ENCODE data around the gene STAT6. TPM values are rescaled to one million over a fixed set of nuclear protein-coding genes. Genes with fewer than 3 reads are reported as not detected.
"Not testable (repeated sequence)": the region's sequence is repeated elsewhere in the genome, so short reads cannot be mapped to it uniquely, and the experiment has no call there.

Gene STAT6
- total RNA-seq, 1 donor from 2014 or later: 164 TPM

DNA sequence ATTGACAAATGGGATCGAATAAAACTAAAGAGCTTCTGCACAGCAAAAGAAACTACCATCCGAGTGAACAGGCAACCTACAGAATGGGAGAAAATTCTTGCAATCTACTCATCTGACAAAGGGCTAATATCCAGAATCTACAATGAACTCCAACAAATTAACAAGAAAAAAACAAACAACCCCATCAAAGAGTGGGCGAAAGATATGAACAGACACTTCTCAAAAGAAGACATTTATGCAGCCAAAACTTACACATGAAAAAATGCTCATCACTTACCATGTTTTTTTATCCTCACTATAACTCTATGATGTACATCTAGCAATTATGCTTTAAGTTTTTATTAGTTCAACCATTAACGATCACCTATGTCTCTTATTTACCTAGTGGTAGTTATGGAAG is 57.3 kb downstream of the STAT6 start:
- DNase-seq (ENCODE audit: low spot score): not testable (repeated sequence)

DNA sequence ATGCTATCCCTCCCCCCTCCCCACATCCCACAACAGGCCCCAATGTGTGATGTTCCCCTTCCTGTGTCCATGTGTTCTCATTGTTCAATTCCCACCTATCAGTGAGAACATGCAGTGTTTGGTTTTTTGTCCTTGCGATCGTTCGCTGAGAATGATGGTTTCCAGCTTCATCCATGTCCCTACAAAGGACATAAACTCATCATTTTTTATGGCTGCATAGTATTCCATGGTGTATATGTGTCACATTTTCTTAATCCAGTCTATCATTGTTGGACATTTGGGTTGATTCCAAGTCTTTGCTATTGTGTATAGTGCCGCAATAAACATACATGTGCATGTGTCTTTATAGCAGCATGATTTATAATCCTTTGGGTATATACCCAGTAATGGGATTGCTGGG is 58.0 kb downstream of the STAT6 start:
- not testable (repeated sequence) for DNase-seq (ENCODE audit: low spot score)

DNA sequence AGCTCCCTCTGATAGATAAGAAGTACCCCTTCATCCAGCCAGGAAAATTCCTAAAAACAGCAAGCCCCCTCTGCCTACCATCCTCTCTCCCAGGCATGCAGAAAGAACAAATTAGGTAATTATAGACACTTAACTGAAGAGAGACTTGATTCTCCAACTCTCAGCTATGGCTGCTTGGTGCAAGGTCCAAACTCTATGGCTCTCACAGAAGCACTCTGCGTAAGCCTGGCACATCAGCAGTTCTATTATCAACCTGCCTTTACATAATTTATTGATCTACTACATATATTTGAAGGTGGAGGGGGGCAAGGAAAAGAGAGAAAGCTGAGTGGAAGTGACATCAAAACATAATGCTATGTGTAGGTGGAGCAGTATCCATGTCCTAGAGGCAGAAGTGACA is 60.2 kb downstream of the STAT6 start:
- no peak for DNase-seq (ENCODE audit: low spot score)

DNA sequence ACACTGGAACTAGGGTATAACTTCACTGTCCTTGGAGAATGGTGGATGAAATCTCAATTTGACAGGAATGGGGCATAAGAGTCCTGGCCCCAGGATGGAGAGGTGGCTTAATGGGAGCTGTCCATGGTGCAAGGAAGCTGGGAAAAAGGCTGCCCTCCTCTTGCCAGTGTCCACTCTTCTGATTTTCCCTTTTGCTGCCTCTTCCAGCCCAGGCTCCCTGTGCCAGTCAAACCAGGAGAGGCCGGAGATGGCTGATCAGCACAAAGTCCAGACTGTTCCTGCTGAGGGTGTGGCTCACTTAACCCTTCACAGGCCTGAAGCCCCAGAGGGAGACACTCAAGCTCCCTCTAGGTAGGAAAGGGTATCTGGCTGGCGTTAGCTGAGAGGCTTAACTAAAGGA is 61.3 kb downstream of the STAT6 start, which contains the start of gene MYO1A:
Gene MYO1A, minus strand, starts transcription at position 240 of the 400 bp plus-strand sequence. CDS start 1,806 bp downstream, outside the sequence.
- DNase-seq (ENCODE audit: low spot score): no peak

DNA sequence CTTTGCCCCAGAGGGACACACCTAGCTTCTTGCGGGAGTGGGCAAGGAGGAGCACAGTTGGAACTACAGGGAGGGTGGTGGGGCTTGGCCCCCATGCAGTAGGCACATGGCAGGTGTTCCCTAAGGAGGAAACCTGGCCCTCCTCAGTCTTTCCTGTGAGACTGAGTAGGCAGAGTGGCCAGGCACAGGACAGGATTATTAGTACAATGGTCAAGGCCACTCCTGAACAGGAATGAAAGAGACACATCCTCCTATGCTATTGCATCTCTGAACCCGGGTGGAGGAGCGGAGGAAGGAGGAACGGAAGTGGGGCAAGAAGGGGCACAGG is 62.1 kb downstream of the STAT6 start:
- no peak for DNase-seq (ENCODE audit: low spot score)

DNA sequence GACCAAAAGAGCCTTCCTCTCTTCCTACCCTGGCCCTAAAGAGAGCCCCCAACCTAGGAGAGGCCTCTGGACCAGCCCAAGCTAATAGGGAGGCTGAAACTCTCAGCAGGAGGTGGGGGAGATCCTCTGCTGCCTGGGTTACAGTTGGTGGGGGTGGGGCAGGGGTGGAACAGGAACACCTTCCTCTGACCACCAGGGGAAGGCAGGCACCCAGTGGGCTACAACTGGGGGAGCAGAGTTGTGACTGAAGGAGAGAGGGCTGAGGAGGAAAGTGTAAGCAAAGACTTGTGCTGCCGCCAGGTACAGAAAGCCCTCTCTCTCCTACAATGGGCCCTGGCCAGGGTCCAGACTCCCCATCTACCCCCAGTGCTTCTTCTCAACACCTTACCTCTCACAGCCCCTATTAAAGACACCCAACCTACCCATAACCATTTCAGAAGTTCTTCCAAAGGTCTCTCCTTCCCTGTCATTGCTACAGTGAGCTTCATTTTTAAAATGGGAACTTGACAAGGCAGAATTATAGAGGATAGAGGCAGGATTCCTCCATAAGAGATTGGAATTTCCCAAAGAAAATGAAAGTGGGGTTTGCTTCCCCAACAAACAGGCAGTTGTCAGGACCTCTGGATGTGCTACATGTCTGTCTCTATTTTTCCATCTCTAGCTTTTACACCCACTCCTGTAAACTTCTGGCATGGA is 62.6 kb downstream of the STAT6 start:
- DNase-seq (ENCODE audit: low spot score): no peak

DNA sequence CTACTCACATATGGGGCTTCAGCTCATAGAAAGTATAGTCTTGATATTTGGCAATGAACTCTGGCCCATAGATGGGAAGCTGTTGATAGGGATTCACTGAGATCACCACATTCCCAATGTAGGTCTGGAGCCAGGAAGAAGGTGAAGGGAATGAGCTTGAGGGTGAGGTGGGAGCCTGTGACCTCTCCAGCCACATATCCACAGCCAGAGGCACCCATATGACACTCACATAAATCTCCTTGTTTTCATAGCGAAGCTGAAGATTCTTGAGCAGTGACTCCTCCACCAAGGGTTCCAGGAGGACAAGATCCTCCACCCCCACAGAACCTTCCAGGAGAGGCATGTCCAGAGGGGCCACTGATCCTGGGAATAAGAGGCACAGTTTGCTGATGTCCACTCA is 63.2 kb downstream of the STAT6 start:
- DNase-seq (ENCODE audit: low spot score): no peak

DNA sequence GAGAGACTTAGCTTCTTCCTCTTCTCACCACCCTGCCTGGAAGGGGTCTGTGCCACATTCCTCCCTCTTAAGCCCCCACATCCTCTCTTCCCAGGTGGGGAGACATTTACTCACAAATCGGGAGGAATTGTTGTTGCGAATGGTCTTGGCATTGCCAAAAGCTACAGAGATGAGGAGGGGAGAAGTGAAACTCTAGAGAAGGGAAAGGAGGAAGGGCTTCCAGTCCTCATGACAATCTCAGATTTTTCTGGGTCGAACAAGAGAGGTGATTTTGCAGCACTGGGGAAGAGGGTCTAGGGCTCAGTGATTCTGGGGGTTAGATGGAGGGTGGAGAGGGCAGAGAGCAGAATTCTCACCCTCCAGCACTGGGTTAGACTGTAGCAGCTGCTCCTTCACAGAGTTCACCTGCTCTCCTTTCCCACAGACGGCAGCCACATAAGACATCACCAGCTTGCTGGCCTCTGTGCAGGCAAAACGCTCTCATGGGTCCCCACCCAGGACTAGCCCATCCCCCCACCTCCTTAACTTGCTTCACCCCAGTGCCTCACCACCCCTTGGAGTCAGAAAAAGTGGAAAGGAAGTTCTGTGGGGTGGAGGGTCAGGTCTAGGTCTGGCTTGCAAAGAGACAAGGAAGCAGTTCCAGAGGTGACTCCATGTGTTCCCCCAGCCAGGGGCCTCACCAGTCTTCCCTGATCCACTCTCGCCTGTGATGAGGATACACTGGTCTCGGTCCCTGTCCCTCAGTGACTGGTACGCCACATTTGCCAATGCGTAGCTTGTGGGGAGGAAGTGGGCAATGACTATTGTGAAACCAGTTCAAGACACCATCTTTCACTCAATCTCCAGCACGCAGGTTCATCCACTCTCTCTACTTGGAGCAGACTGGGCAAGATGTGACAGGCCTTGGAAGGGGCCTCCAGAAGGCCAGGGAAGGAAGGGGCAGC is 63.9 kb downstream of the STAT6 start:
- no peak for DNase-seq (ENCODE audit: low spot score)

DNA sequence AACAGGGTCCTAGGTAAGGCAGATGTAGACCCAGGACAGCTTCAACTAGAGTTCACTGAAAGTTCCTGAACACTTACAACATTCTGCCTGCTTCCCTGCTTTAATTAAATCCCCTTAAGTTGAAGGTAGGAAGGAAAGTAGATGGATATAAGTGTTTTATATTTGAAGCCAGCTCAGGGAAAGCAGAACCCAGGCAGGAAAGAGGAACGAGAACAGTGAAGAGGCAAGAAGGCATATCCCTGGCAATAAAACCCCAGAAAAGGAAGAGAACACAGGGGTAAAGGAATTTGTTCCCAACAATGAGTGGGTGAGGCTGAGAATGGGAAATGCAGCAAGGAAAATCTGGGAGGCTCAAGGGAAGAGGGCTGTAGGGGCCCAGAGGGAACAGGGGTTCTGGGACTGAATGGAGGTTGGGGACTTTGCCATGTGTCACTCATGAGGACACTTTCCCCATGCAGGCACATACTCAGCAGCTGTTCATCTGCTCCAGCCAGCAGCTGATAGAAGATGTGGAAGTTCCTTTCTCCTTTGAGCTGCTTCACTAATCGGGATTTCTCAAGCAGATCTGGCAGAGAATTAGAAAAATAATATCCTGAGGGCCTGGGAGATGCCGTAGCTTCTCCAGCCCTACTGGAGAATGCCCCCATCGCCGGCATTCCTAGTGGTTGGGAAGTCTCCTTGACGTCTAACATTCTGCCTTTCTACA is 64.9 kb downstream of the STAT6 start:
- no peak for DNase-seq (ENCODE audit: low spot score)

Other genes with a start within 250 kb of the STAT6 start
- not detected for gene SDR9C7, start 177.0 kb downstream of the STAT6 start, total RNA-seq
- gene RDH16, start 153.8 kb downstream of the STAT6 start, total RNA-seq: 0.35 TPM
- gene ZBTB39, start 104.8 kb downstream of the STAT6 start, total RNA-seq: 3.6 TPM
- not detected for gene TAC3, start 94.8 kb downstream of the STAT6 start, total RNA-seq
- 3.6 TPM for gene MYO1A, start 61.2 kb downstream of the STAT6 start, total RNA-seq
- 8.6 TPM for gene NEMP1, start 32.6 kb downstream of the STAT6 start, total RNA-seq
- 22.1 TPM for gene NAB2, start 22.2 kb downstream of the STAT6 start, total RNA-seq
- 954 TPM for gene LRP1, start 17.1 kb upstream of the STAT6 start, total RNA-seq
- gene LRP1-AS, start 36.3 kb upstream of the STAT6 start, total RNA-seq: not detected
- gene NXPH4, start 105.4 kb upstream of the STAT6 start, total RNA-seq: 1.4 TPM
- gene SHMT2, start 118.3 kb upstream of the STAT6 start, total RNA-seq: 62.3 TPM
- gene STAC3, start 139.8 kb upstream of the STAT6 start, total RNA-seq: 3.9 TPM